Measurements from ENCODE around the gene OR4D2. TPM values are rescaled to one million over a fixed set of nuclear protein-coding genes. Genes with fewer than 3 reads are reported as not detected.

OR4D2 gene
- total and polyA plus RNA-seq, 2 of the 13 experiments (the other 11 are each of a cell fraction or from before 2014, with no cell fraction given), result not detected

- TF ChIP-seq ZNF607 (CRISPR knock-in tag; IDR thresholded peaks at IDR 0.05; ENCODE audit: borderline replicate concordance) (no peak), ZNF740 (CRISPR knock-in tag; IDR thresholded peaks at IDR 0.05) (no peak), KDM3A (CRISPR knock-in tag; IDR thresholded peaks at IDR 0.05; ENCODE audit: low read depth) (no peak), PBX3 (CRISPR knock-in tag; IDR thresholded peaks at IDR 0.05; ENCODE audit: borderline replicate concordance) (no peak), NR2C2 (CRISPR knock-in tag; IDR thresholded peaks at IDR 0.05; ENCODE audit: borderline replicate concordance) (no peak)
These were observed 22.8 kb downstream of the OR4D2 start (continued) for GRCh38 chr17:58189436-58190146.

- intact Hi-C loops (cut with micrococcal nuclease; ENCODE audit: unreplicated experiment) (no loop called here), in situ Hi-C loops (cut with HindIII; ENCODE audit: extremely low pct_ligation_motif_present, low pct_unique_long_range_greater_than_20kb) (no loop called here)
- FAIRE-seq (no peak), DNase-seq (ENCODE audit: low spot score) (no peak), ATAC-seq (peak; percentile 31; the same call in 2 of the 3 replicates)
- CTCF ChIA-PET (ENCODE audit: low intra/inter-chr PET ratio, low total read pairs), result no interaction called here
- Histone ChIP-seq H2AFZ (ENCODE audit: low read length) (no peak overlapping the region), H3K4me2 (ENCODE audit: low read depth, low read length) (no peak overlapping the region), H3K4me3 (replicated peaks in 1 of 3; ENCODE audit: insufficient read depth in 1 of 3, low read depth in 2 of 3, low read length in 3 of 3) (no peak overlapping the region), H3K27ac (ENCODE audit: extremely low read length, insufficient read depth, low read length) (no peak overlapping the region), H3K9ac (ENCODE audit: insufficient read depth, low read depth, low read length) (no peak overlapping the region), H3K27me3 (ENCODE audit: control insufficient read depth in 1 of 2, insufficient read depth in 2 of 2, low read length in 2 of 2) (peaks cover 2 to 62% of the 10 kb centered on the region in 2 experiments; a peak in 4 of 5 replicates), H3K36me3 (replicated peaks in 1 of 2; ENCODE audit: control insufficient read depth in 1 of 2, insufficient read depth in 2 of 2, low read length in 2 of 2) (no peaks in the 10 kb centered on the region), H3K4me1 (ENCODE audit: insufficient read depth, low read length) (no peaks in the 10 kb centered on the region), H3K9me3 (ENCODE audit: low read length) (no peaks in the 10 kb centered on the region), H4K20me1 (ENCODE audit: insufficient read depth, low read length) (no peaks in the 10 kb centered on the region), H3K79me2 (ENCODE audit: insufficient read depth, low read length) (no peaks in the 10 kb centered on the region)
- BruUV-seq (replicated peaks), result no TSS peak
- POLR2A ChIA-PET, result interaction anchor here (0.7 kb wide), 1 partner anchor 341 kb away, joined by 3 read pairs; no protein-coding TSS in a partner anchor
- TF ChIP-seq HNF4A (CRISPR knock-in tag; IDR thresholded peaks at IDR 0.05) (peak; percentile 15; the same call in 1 of the 2 replicates), NR0B2 (CRISPR knock-in tag; IDR thresholded peaks at IDR 0.05) (no peak), IKZF5 (CRISPR knock-in tag; IDR thresholded peaks at IDR 0.05) (no peak), ZFP82 (CRISPR knock-in tag; IDR thresholded peaks at IDR 0.05; ENCODE audit: borderline replicate concordance) (no peak), ZNF276 (CRISPR knock-in tag; IDR thresholded peaks at IDR 0.05; ENCODE audit: low read depth) (peak; percentile 100), ZNF160 (CRISPR knock-in tag; IDR thresholded peaks at IDR 0.05) (0 out of 2 replicates have a peak, but pooled peaks have one; percentile 34)
- 6% methylated on average over 14 of the region's 14 CpGs for WGBS (ENCODE audit: low lambda C conversion rate)
These were observed 24.6 kb downstream of the OR4D2 start for GRCh38 chr17:58191241-58191896.

All from HepG2 (cell line).